Sigmoid colon (tissue), 3 donors: ENCODE measurements around the gene S100A6.

Source experiments
- POLR2A ChIP-seq, 2 donors: fragments of 450-650 bp; IDR thresholded peaks; one replicate each; pipeline ENCODE4 v1.6.1; 2016; ENCODE audit warnings: antibody characterized with exemption in 2 of 2, mild to moderate bottlenecking in 2 of 2, moderate library complexity in 2 of 2
- TF ChIP-seq, protein P1 (sequence below), 4 experiments: fragments of 450-650 bp in 3 of 4; fragments of 200-600 bp in 1 of 4; IDR thresholded peaks; one replicate each; pipeline ENCODE4 v1.5.1; 2016 to 2019; ENCODE audit warnings: antibody characterized with exemption in 4 of 4, mild to moderate bottlenecking in 3 of 4, moderate library complexity in 2 of 4

- TF ChIP-seq, protein P1, sequence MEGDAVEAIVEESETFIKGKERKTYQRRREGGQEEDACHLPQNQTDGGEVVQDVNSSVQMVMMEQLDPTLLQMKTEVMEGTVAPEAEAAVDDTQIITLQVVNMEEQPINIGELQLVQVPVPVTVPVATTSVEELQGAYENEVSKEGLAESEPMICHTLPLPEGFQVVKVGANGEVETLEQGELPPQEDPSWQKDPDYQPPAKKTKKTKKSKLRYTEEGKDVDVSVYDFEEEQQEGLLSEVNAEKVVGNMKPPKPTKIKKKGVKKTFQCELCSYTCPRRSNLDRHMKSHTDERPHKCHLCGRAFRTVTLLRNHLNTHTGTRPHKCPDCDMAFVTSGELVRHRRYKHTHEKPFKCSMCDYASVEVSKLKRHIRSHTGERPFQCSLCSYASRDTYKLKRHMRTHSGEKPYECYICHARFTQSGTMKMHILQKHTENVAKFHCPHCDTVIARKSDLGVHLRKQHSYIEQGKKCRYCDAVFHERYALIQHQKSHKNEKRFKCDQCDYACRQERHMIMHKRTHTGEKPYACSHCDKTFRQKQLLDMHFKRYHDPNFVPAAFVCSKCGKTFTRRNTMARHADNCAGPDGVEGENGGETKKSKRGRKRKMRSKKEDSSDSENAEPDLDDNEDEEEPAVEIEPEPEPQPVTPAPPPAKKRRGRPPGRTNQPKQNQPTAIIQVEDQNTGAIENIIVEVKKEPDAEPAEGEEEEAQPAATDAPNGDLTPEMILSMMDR (IDR thresholded peaks at IDR 0.05): no peak
- TF ChIP-seq POLR2A (IDR thresholded peaks at IDR 0.05): no peak
Observed at GRCh38 chr1:153539395-153540093, 3.8 kb upstream of the S100A6 start.
